CD4-positive, alpha-beta T cell treated with Interleukin-17A for 4 hours (primary cell): ENCODE measurements around the gene MLX.
"Not testable (repeated sequence)": the region's sequence is repeated elsewhere in the genome, so short reads cannot be mapped to it uniquely, and the experiment has no call there.

Source experiments
- DNase-seq: peaks from one replicate; pipeline ENCODE4 v3.0.0-alpha.2; 2020; ENCODE audit warnings: mixed read lengths

MLX gene

DNA sequence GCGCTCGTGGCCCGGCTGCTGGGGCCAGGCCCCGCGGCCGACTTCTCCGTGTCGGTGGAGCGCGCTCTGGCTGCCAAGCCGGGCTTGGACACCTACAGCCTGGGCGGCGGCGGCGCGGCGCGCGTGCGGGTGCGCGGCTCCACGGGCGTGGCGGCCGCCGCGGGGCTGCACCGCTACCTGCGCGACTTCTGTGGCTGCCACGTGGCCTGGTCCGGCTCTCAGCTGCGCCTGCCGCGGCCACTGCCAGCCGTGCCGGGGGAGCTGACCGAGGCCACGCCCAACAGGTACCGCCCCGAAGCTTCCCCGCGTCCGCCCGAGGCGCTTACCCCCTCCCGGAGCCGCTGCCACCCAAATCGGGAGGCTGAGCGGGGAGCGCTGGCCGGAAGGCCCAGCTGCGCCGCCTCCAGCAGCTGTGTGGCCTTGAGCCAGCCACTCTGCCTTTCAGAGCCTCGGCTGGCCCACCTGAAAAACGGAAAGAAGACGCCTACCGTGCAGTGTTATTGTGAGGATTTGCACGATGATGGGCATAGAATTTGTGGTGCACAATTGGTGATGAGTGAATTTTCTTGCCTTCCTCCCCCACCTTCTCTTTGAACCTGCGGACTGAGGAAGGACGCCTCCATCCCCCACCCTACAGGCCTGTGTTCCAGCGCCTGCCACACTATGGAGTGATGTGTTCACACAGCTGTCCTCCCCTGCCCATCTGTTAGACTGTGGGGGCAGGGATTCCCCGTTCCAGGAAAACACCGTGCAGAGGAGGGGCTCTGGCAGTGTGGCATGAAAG is 30.3 kb upstream of the MLX start:
- peak; percentile 84 for DNase-seq

DNA sequence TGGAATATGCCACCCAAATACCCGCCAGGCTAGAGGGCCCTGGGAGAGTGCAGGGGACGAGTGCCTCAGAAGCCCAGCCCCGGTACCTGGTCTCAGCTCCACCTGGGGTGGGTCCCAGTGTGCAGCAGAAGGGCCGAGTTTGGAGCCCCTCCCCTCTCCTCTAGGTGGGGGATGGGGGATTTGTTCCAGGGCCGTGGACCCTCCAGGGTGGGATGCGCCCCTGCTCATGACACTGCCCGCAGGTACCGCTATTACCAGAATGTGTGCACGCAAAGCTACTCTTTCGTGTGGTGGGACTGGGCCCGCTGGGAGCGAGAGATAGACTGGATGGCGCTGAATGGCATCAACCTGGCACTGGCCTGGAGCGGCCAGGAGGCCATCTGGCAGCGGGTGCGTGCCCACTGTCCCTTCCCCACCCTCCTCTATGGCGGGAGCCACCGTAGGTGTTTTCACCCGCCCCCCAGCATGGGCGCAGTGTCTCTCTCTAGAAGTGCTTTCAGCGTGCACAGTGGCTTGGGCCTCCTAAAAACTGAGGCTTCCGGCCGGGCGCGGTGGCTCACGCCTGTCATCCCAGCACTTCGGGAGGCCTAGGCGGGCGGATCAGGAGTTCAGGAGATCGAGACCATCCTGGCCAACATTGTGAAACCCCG is 29.6 kb upstream of the MLX start:
- no peak for DNase-seq

DNA sequence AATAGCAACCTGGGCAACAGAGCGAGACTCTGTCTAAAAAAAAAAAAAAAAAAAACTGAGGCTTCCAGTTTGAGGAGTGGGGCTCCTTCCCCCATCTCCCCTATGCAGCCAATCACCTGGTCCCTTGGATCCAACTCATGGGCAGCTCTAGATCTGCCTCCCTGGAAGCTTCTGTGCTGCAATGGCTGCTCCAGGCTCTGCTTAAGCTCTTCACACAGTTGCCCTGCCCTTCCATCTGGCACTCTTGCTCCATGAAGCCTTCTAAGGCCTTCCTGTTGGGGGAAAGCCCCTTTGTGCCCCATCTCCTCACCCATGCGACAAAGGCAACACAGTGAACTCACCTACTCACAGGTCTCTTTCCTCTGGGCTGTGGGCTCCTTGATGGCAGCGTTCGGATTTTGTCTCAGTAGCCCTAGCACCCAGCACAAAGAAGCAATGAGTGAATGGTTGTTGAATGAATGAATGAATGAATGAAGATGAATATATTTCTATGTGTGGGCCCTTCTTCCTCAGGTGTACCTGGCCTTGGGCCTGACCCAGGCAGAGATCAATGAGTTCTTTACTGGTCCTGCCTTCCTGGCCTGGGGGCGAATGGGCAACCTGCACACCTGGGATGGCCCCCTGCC is 29.0 kb upstream of the MLX start:
- DNase-seq = no peak

DNA sequence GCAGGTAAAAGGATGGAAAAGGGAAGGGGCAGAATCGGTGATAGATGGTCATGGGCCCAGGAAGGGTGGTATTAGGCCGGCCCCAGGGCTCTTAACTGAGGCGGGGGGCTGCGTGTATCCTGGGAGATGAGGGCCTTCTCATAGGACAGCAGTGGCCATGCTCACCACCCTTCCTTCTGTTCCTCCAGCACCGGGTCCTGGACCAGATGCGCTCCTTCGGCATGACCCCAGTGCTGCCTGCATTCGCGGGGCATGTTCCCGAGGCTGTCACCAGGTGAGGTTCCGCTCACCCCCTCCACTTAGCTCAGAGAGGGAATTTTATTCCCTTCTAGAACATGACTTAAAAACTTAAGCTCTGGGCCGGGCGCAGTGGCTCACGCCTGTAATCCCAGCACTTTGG is 28.4 kb upstream of the MLX start:
- DNase-seq = no peak

DNA sequence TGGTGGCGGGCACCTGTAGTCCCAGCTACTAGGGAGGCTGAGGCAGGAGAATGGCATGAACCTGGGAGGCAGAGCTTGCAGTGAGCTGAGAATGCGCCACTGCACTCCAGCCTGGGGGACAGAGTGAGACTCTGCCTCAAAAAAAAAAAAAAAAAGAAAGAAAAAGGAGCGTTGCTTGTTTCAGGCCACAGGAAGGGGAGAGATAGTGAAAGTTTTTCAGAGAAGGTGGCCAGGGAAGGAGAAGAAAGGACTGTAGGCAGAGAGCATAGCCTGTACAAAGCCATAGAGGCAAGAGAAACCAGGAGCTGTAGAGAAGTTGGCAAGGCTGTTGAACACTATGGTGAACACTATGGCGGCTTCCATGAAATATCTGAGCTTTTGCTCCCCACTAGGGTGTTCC is 26.3 kb upstream of the MLX start:
- not testable (repeated sequence) for DNase-seq

DNA sequence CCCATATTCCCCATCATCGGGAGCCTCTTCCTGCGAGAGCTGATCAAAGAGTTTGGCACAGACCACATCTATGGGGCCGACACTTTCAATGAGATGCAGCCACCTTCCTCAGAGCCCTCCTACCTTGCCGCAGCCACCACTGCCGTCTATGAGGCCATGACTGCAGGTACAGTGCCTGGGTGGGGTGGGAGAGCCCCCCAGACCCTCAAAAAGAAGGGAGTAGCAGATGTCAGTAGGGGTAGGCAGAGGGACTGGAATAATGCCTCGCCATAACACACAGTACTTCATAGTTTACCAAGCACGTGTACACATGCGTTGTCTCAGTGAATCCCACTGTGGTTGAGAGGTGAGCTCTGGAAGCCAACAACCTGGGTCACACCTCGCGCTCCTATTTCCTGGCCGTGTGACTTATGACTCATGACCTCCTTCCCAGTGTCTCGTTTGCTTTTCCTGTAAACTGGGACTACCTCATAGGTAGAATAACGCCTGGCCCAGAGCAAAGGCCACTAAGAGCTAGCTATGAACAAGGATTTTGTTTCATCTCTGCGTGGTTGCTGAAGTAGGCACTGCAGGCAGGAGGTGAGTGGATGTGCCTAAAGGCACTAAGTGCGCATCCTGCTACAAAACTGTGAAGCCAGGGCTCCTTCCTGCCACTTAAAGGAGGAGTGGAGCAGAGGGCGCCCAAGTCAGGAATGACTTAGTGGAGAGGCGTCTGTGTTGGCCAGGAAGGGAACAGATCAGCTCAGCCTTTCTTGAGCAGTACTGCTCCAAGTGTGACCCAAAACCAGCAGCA is 25.7 kb upstream of the MLX start:
- peak; percentile 59 for DNase-seq

DNA sequence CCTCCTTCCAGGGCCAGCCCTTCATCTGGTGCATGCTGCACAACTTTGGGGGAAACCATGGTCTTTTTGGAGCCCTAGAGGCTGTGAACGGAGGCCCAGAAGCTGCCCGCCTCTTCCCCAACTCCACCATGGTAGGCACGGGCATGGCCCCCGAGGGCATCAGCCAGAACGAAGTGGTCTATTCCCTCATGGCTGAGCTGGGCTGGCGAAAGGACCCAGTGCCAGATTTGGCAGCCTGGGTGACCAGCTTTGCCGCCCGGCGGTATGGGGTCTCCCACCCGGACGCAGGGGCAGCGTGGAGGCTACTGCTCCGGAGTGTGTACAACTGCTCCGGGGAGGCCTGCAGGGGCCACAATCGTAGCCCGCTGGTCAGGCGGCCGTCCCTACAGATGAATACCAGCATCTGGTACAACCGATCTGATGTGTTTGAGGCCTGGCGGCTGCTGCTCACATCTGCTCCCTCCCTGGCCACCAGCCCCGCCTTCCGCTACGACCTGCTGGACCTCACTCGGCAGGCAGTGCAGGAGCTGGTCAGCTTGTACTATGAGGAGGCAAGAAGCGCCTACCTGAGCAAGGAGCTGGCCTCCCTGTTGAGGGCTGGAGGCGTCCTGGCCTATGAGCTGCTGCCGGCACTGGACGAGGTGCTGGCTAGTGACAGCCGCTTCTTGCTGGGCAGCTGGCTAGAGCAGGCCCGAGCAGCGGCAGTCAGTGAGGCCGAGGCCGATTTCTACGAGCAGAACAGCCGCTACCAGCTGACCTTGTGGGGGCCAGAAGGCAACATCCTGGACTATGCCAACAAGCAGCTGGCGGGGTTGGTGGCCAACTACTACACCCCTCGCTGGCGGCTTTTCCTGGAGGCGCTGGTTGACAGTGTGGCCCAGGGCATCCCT is 23.5 kb upstream of the MLX start:
- no peak for DNase-seq

DNA sequence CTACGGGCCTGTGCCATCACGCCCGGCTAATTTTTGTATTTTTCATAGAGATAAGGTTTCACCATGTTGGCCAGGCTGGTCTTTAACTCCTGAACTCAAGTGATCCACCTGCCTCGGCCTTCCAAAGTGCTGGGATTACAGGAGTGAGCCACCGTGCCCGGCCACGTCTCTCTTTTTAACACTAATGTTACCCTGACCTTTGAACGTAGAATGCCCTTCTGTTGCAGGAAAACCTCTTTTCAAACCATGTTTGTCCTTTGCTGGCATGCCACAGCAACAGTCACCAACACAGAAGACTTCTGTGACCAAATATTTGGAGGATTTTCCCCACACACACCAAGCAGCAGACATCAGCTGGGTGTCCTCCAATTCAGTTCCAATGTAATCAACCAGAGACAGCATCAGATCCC is 22.0 kb upstream of the MLX start:
- no peak for DNase-seq

DNA sequence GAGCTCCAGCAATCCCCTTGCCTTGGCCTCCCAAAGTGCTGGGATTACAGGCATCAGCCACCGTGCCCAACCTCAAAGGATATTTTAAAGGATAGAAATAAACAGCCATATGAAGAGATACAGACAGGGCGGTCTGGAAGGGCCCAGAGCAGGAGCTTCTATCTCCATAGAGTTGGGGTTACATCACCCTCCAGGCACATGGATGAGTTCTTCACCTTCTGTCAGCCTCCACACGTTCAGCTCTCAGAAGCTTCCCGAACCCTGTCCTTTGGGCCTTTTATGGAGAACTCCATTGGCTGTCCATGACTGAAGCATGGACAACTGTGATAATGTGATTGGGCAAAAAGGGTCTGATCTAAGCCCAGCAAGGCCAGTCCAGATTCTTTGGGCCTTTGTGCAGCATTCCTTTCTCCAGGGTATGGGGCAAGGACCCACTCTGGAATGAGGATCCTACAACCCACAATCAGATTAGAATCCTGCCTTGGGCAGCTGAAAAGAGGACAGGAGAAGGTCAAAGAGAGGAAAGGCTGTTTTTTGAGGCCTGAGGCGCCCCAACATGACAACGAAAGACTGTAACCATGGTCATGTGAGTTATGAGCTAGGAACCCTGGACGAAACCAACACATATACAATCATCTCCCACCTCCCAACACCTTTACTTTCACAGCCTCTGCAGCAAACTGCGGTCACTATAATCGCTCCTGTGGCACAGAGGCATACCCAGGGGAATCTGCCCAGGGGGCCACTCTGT is 21.0 kb upstream of the MLX start:
- not testable (repeated sequence) for DNase-seq

DNA sequence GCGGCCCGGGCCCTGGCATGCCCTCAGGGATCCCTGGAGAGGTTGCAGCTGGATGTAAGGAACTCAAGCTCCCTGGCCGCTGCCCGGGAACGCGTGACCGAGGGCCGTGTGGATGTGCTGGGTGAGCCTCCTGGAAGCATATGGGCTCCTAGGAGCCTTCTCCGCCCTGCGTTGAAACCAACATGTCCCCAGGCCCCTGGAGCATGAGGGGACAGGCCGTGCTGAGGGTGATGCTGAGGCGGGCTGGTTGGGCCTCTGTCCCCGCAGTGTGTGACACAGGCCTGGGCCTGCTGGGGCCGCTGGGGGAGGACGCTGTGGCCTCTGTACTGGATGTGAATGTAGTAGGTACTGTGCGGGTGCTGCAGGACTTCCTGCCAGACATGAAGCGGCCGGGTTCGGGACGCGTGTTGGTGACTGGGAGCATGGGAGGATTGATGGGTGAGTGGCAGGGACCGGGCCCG is 19.9 kb upstream of the MLX start:
- no peak for DNase-seq

DNA sequence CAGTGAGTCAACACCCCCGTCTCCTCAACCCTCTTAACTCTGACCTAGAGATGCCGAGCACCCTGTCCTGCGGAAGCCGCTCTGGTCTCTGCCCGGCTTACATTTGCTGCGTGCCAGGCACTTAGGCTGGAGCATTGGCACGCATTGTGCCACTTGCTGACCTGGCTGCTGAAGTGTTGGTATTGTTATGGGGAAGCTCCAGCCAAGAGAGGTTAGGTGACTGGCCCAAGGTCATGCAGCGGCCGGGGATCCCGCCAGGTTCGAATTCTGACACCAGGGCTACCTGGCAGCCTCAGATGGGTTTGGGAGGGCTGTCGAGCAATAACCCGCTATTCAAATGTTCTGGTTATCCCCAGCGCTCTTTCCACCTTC is 19.2 kb upstream of the MLX start:
- DNase-seq = no peak

DNA sequence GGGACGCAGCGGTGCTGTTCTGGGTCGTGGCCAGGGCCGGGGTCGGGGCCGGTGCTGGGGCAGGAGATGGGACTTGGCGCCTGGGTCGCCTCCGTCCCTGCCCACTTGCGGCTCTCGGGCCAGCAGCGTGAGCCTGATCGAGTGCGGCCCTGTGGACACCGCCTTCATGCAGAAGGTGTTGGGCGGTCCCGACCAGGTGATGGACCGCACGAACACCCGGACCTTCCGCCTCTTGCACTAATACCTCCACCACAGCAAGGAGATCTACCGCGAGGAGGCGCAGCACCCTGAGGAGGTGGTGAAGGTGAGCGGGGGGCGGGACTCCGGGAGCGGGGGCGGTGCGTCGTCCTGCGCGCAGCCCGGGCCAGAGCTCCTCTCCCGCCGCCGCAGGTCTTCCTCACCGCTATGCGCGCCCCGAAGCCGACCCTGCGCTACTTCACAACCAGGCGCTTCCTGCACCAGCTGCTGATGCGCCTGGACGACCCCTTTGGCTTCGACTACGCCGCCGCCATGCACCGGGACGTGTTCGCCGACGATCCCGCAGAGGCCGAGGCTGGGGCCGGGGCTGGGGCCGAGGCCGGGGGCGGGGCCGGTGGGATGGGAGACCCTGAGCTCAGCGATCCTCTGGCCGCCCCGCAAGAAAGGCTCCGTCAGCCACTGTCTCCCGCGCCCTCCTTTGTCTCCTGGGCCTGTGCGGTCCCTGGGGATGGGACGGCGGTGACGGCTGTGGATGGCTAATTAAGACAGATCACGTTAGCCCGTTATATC is 18.6 kb upstream of the MLX start:
- DNase-seq = peak; percentile 93

DNA sequence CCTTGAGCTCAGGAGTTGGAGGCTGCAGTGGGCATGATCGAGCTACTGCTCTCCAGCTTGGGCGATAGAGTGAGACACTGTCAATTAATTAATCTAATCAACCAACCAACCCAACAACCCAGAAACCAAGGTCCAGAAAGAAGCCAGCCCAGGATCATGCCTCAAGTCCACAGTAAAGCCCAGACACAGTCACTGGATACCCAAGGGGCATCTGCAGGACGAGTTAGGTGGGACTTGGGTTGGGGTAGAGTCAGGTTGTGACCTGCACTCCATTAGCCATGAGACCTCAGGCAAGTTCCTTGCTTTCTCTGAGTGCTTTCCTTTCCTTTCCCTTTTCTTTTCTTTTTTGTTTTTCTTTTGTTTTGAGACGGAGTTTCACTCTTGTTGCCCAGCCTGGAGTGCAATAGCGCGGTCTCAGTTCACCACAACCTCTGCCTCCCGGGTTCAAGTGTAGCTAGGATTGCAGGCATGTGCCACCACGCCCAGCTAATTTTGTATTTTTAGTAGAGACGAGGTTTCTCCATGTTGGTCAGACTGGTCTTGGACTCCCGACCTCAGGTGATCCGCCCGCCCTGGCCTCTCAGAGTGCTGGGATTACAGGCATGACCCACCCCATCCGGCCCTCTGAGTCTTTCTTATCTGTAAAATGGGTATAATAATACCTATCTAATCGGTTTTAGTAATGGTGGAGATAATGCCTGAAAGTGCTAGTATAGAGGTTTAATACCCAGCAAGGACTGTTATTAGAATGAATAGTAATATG is 17.7 kb upstream of the MLX start:
- no peak for DNase-seq

DNA sequence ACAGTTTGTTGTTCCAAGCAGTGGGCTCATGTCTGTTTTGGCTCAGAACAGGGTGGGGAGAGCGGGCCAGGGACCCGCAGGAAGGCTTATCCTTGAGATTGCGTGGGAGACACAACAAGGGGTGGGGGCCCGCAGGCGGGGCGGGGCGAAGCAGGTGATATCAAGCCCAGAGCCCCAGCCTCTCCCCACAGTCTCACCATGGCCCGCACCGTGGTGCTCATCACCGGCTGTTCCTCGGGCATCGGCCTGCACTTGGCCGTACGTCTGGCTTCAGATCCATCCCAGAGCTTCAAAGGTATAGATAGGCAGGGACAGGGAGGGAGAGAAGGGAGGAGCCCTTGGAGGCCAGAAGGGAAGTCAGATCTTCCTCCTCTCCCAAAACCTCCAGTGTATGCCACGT is 14.2 kb upstream of the MLX start, which contains the start of gene HSD17B1:
TSS of gene HSD17B1 (plus strand) at position 188 of the 400 bp plus-strand sequence. CDS start at position 199, 11 bp downstream.
- not testable (repeated sequence) for DNase-seq

DNA sequence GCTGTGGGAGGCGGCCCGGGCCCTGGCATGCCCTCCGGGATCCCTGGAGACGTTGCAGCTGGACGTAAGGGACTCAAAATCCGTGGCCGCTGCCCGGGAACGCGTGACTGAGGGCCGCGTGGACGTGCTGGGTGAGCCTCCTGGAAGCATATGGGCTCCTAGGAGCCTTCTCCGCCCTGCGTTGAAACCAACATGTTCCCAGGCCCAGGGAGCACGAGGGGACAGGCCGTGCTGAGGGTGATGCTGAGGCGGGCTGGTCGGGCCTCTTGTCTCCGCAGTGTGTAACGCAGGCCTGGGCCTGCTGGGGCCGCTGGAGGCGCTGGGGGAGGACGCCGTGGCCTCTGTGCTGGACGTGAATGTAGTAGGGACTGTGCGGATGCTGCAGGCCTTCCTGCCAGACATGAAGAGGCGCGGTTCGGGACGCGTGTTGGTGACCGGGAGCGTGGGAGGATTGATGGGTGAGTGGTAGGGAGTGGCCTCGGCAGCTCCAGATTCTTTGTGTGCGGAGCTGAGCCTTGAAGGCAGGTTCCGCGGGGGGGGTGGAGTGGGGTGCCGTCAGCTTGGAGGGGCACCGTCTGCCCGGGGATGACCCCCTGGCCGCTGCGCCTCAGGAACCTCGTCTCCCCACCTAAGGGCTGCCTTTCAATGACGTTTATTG is 13.6 kb upstream of the MLX start:
- DNase-seq = no peak

DNA sequence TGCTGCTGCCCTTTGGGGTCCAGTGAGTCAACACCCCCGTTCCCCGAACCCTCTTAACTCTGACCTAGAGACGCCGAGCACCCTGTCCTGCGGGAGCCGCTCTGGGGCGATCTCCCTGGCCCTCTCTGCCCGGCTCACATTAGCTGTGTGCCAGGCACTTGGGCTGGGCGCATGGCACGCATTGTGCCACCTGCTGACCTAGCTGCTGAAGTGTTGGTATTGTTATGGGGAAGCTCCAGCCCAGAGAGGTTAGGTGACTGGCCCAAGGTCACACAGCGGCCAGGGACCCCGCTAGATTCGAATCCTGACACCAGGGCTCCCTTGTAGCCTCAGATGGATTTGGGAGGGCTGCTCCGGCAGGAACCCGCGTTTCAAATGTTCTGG is 13.0 kb upstream of the MLX start:
- DNase-seq = peak; percentile 21

DNA sequence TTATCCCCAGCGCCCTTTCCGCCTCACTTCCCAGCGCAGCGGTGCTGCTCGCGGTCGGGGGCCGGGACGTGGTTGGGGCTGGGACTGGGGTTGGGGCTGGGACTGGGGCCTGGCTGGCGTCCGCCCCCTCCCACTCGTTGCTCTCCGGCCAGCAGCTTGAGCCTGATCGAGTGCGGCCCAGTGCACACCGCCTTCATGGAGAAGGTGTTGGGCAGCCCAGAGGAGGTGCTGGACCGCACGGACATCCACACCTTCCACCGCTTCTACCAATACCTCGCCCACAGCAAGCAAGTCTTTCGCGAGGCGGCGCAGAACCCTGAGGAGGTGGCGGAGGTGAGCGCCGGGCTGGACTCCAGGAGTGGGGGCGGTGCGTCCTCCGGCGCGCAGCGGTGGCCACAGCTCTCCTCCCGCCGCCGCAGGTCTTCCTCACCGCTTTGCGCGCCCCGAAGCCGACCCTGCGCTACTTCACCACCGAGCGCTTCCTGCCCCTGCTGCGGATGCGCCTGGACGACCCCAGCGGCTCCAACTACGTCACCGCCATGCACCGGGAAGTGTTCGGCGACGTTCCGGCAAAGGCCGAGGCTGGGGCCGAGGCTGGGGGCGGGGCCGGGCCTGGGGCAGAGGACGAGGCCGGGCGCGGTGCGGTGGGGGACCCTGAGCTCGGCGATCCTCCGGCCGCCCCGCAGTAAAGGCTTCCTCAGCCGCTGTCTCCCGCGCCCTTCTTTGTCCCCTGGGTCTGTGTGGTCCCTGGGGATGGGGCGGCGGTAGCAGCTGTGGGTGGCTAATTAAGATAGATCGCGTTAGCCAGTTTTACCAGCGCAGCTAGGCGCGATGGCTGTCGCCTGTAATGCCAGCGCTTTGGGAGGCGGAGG is 12.4 kb upstream of the MLX start:
- DNase-seq = peak; percentile 85

DNA sequence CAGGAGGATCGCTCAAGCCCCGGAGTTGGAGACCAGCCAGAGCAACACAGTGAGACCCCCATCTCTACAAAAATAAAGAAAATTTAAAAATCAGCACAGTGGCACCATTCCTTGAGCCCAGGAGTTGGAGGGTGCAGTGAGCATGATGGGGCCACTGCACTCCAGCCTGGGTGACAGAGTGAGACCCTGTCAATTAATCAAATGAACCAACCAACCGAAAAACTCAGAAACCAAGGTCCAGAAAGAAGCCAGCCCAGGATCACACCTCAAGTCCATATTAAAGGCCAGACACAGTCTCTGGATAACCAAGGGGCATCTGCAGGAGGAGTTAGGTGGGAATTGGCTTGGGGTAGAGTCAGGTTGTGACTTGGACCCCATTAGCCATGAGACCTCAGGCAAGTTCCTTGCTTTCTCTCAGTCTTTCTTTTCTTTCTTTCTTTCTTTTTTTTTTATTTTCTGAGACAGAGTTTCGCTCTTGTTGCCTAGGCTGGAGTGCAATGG is 11.7 kb upstream of the MLX start:
- DNase-seq = no peak
